OCI-LY1 (cell line): ENCODE results near the gene SETD1A.

Source experiments
- H2AFZ ChIP-seq: fragments of 200-600 bp; sonication (generic), shearing (Covaris generic); 2 replicates; pipeline ENCODE4 v1.6.0; 2014; ENCODE audit warnings: antibody characterized with exemption, mild to moderate bottlenecking, low read length
- H3F3A ChIP-seq: fragments of 200-600 bp; sonication (generic), shearing (Covaris generic); 2 replicates; pipeline ENCODE4 v1.6.0; 2014; ENCODE audit warnings: mild to moderate bottlenecking, antibody characterized with exemption, low read length, moderate library complexity; ENCODE audit not compliant: insufficient read depth
- H3K27ac ChIP-seq: fragments of 200-600 bp; sonication (generic); 2 replicates; pipeline ENCODE4 v1.5.1; 2014; ENCODE audit warnings: low read length, mixed run types, mild to moderate bottlenecking, low read depth; ENCODE audit not compliant: poor library complexity, severe bottlenecking
- H3K27me3 ChIP-seq: fragments of 200-600 bp; sonication (generic); 2 replicates; pipeline ENCODE4 v1.6.0; 2014; ENCODE audit warnings: antibody characterized with exemption, mild to moderate bottlenecking, low read length, moderate library complexity; ENCODE audit not compliant: insufficient read depth
- H3K36me3 ChIP-seq: fragments of 200-600 bp; sonication (generic); 2 replicates; pipeline ENCODE4 v1.6.1; 2014; ENCODE audit warnings: mild to moderate bottlenecking, antibody characterized with exemption, low read length, moderate library complexity, mixed read lengths; ENCODE audit not compliant: insufficient read depth
- H3K4me1 ChIP-seq: fragments of 200-600 bp; sonication (generic); 2 replicates; pipeline ENCODE4 v1.5.1; 2014; ENCODE audit warnings: mild to moderate bottlenecking, low read length, moderate library complexity; ENCODE audit not compliant: insufficient read depth, severe bottlenecking
- H3K4me2 ChIP-seq: fragments of 200-600 bp; sonication (generic), shearing (Covaris generic); 2 replicates; pipeline ENCODE4 v1.6.1; 2014; ENCODE audit warnings: low read length
- H3K4me3 ChIP-seq: fragments of 200-600 bp; sonication (generic); 2 replicates; pipeline ENCODE4 v1.5.1; 2014; ENCODE audit warnings: low read length, low read depth, mild to moderate bottlenecking, mixed read lengths; ENCODE audit not compliant: poor library complexity, severe bottlenecking
- H3K79me2 ChIP-seq: fragments of 200-600 bp; shearing (Covaris generic); 2 replicates; pipeline ENCODE4 v1.6.1; 2016; ENCODE audit warnings: mixed run types, low read length, mixed read lengths; ENCODE audit not compliant: insufficient read depth
- H3K9ac ChIP-seq: fragments of 200-600 bp; sonication (generic), shearing (Covaris generic); 2 replicates; pipeline ENCODE4 v1.6.1; 2014; ENCODE audit warnings: mild to moderate bottlenecking, low read length, mixed read lengths
- H3K9me2 ChIP-seq: fragments of 200-600 bp; sonication (generic), shearing (Covaris generic); 2 replicates; pipeline ENCODE4 v1.6.1; 2014; ENCODE audit warnings: low read depth, mild to moderate bottlenecking, low read length, mixed read lengths
- H3K9me3 ChIP-seq: fragments of 200-600 bp; shearing (Covaris generic); 2 replicates; pipeline ENCODE4 v1.6.1; 2014; ENCODE audit warnings: low read length, mixed read lengths
- H4K20me1 ChIP-seq: fragments of 200-600 bp; sonication (generic), shearing (Covaris generic); 2 replicates; pipeline ENCODE4 v1.6.0; 2016; ENCODE audit warnings: mild to moderate bottlenecking, low read length; ENCODE audit not compliant: insufficient read depth
- EZH2 ChIP-seq: fragments of 200-600 bp; sonication (generic), shearing (Covaris generic); IDR thresholded peaks from 2 replicates; pipeline ENCODE4 v1.8.0; 2017; ENCODE audit warnings: borderline replicate concordance, mixed run types, mild to moderate bottlenecking, antibody characterized with exemption, low read length, moderate library complexity, mixed read lengths
- TF ChIP-seq, protein P1 (sequence below): fragments of 200-600 bp; sonication (generic), shearing (Covaris generic); IDR thresholded peaks from 2 replicates; pipeline ENCODE4 v1.5.1; 2017; ENCODE audit warnings: mild to moderate bottlenecking, antibody characterized with exemption, low read length, moderate library complexity, mixed read lengths

The SETD1A gene

DNA sequence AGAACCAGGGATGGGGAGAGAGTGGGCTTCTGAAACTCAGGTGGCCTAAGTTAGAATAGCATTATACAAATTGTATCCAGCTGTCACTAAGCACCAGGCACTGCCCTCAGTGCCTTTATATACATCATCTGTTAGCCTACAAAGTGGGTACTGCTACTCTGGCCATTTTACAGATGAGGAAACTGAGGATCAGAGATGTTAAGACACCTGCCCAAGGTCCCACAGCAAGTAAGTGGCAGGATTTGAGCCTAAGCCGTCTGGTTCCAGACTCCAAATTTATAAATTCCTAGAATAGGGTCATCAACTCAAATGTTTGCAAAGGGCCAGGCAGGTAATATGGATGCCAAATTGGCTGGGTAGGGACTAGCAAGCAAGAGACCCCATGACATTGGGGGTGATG is 6.4 kb upstream of the SETD1A start:
- Histone ChIP-seq H3K4me1 (peaks cover 19% of the 10 kb centered on the region), H3K27ac (no peak overlapping the region), H3K4me2 (no peak overlapping the region), H4K20me1 (no peaks in the 10 kb centered on the region), H3K9ac (no peak overlapping the region), H3K9me3 (no peaks in the 10 kb centered on the region), H3F3A (no peaks in the 10 kb centered on the region), H3K79me2 (no peaks in the 10 kb centered on the region), H3K4me3 (no peak overlapping the region), H3K36me3 (no peaks in the 10 kb centered on the region), H3K9me2 (no peaks in the 10 kb centered on the region), H2AFZ (no peak overlapping the region), H3K27me3 (no peaks in the 10 kb centered on the region)
- TF ChIP-seq, protein P1, sequence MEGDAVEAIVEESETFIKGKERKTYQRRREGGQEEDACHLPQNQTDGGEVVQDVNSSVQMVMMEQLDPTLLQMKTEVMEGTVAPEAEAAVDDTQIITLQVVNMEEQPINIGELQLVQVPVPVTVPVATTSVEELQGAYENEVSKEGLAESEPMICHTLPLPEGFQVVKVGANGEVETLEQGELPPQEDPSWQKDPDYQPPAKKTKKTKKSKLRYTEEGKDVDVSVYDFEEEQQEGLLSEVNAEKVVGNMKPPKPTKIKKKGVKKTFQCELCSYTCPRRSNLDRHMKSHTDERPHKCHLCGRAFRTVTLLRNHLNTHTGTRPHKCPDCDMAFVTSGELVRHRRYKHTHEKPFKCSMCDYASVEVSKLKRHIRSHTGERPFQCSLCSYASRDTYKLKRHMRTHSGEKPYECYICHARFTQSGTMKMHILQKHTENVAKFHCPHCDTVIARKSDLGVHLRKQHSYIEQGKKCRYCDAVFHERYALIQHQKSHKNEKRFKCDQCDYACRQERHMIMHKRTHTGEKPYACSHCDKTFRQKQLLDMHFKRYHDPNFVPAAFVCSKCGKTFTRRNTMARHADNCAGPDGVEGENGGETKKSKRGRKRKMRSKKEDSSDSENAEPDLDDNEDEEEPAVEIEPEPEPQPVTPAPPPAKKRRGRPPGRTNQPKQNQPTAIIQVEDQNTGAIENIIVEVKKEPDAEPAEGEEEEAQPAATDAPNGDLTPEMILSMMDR, result no peak
- TF ChIP-seq EZH2, result no peak

DNA sequence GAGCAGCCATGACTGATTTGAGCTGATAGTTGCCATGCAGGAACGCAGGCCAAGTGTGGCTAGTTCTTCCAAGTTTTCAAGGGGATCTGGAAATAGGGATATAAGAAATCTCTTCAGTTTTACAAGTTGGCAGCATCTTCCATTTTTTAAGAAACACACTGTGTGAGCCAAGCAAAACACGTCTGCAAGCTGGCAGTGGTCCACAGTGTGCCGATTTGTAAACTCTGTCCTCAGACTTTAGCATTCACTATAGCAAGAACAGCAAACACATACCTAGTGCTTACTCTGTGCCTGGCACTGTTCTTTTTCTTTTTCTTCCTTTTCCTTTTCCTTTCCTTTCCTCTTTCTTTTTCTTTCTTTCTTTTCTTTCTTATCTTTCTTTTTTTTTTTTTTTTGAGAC is 5.8 kb upstream of the SETD1A start:
- Histone ChIP-seq H3K4me3 (no peak overlapping the region), H4K20me1 (no peaks in the 10 kb centered on the region), H3K4me2 (no peak overlapping the region), H3K79me2 (no peaks in the 10 kb centered on the region), H3K36me3 (no peaks in the 10 kb centered on the region), H3K9me3 (no peaks in the 10 kb centered on the region), H3K9ac (no peak overlapping the region), H2AFZ (no peak overlapping the region), H3K4me1 (peaks cover 25% of the 10 kb centered on the region), H3F3A (no peaks in the 10 kb centered on the region), H3K27ac (no peak overlapping the region), H3K9me2 (no peaks in the 10 kb centered on the region), H3K27me3 (no peaks in the 10 kb centered on the region)
- no peak for TF ChIP-seq EZH2
- TF ChIP-seq, protein P1, result no peak

DNA sequence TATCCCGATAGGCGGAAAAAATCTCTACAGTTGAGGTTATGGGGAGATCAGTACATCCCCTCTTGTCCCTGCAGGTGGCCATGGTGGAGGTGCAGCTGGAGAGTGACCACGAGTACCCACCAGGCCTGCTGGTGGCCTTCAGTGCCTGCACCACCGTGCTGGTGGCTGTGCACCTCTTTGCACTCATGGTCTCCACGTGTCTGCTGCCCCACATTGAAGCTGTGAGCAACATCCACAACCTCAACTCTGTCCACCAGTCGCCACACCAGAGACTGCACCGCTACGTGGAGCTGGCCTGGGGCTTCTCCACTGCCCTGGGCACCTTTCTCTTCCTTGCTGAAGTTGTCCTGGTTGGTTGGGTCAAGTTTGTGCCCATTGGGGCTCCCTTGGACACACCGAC is 4.4 kb upstream of the SETD1A start:
- H3K4me3 ChIP-seq, result no peak overlapping the region
- H3K9me2 ChIP-seq, result no peaks in the 10 kb centered on the region
- peaks cover 26% of the 10 kb centered on the region for H3K4me1 ChIP-seq
- TF ChIP-seq, protein P1, result no peak
- TF ChIP-seq EZH2, result no peak
- no peaks in the 10 kb centered on the region for H3K27me3 ChIP-seq
- H3K79me2 ChIP-seq, result no peaks in the 10 kb centered on the region
- H3K36me3 ChIP-seq, result no peaks in the 10 kb centered on the region
- H3K27ac ChIP-seq, result no peak overlapping the region
- H3K9me3 ChIP-seq, result no peaks in the 10 kb centered on the region
- H3K4me2 ChIP-seq, result no peak overlapping the region
- no peak overlapping the region for H2AFZ ChIP-seq
- H3K9ac ChIP-seq, result no peak overlapping the region
- no peaks in the 10 kb centered on the region for H3F3A ChIP-seq
- H4K20me1 ChIP-seq, result no peaks in the 10 kb centered on the region
